Keratinocyte (primary cell): Measurements from ENCODE around the gene MYH9. TPM values are rescaled to one million over a fixed set of nuclear protein-coding genes. Genes with fewer than 3 reads are reported as not detected.

Experiments used
- DNase-seq: peaks from one replicate; pipeline ENCODE4 v3.0.0-alpha.2; 2011; ENCODE audit warnings: low read depth, missing footprints, low spot score
- FAIRE-seq: peaks from 2 replicates; lab custom pipeline; 2011; peaks lifted over from hg19 to GRCh38; lab: Jason Lieb, UNC
- H2AFZ ChIP-seq: 2 replicates; pipeline ENCODE4 v1.6.0; 2012; ENCODE audit warnings: low read length, control low read depth, inconsistent platforms; ENCODE audit not compliant: control insufficient read depth
- H3K27ac ChIP-seq: 2 replicates; pipeline ENCODE4 v1.5.1; 2011; ENCODE audit warnings: low read length; ENCODE audit not compliant: control insufficient read depth, insufficient read depth
- H3K27me3 ChIP-seq: 3 replicates; pipeline ENCODE4 v1.6.0; 2011; ENCODE audit warnings: low read length; ENCODE audit not compliant: control insufficient read depth, insufficient read depth; ENCODE audit errors: extremely low read depth
- H3K36me3 ChIP-seq, 2 experiments: 2 replicates in 1 of 2; 3 replicates in 1 of 2; pipeline ENCODE4 v1.5.1; 2011; ENCODE audit warnings: low read length in 2 of 2, mild to moderate bottlenecking in 1 of 2; ENCODE audit not compliant: control insufficient read depth in 2 of 2, insufficient read depth in 2 of 2; ENCODE audit errors: extremely low read depth in 1 of 2
- H3K4me1 ChIP-seq: 3 replicates; pipeline ENCODE4 v1.5.1; 2011; ENCODE audit warnings: low read length; ENCODE audit not compliant: control insufficient read depth, insufficient read depth; ENCODE audit errors: extremely low read depth
- H3K4me2 ChIP-seq: 3 replicates; pipeline ENCODE4 v1.6.0; 2011; ENCODE audit warnings: low read depth, low read length; ENCODE audit not compliant: control insufficient read depth, insufficient read depth; ENCODE audit errors: extremely low read depth
- H3K4me3 ChIP-seq, 3 experiments: fragments of 200-600 bp in 1 of 3; sonication (generic) in 1 of 3; 2 replicates in 2 of 3; 3 replicates in 1 of 3; pipeline ENCODE4 v1.5.1; 2011 to 2016; ENCODE audit warnings: low read length in 3 of 3, mild to moderate bottlenecking in 3 of 3, control low read depth in 2 of 3, inconsistent platforms in 1 of 3, low read depth in 1 of 3, mixed read lengths in 1 of 3, mixed run types in 1 of 3, moderate library complexity in 1 of 3; ENCODE audit not compliant: control insufficient read depth in 2 of 3, insufficient read depth in 2 of 3; ENCODE audit errors: extremely low read depth in 1 of 3
- H3K79me2 ChIP-seq: 2 replicates; pipeline ENCODE4 v1.6.0; 2012; ENCODE audit warnings: low read length; ENCODE audit not compliant: control insufficient read depth, insufficient read depth
- H3K9ac ChIP-seq: 3 replicates; pipeline ENCODE4 v1.6.0; 2011; ENCODE audit warnings: low read length; ENCODE audit not compliant: control insufficient read depth, insufficient read depth; ENCODE audit errors: extremely low read depth
- H3K9me1 ChIP-seq: 3 replicates; pipeline ENCODE4 v1.6.0; 2011; ENCODE audit warnings: low read length; ENCODE audit not compliant: control insufficient read depth, insufficient read depth; ENCODE audit errors: extremely low read depth
- H3K9me3 ChIP-seq: 2 replicates; pipeline ENCODE4 v1.5.1; 2012; ENCODE audit warnings: low read depth, low read length; ENCODE audit not compliant: control insufficient read depth
- H4K20me1 ChIP-seq: 3 replicates; pipeline ENCODE4 v1.6.0; 2011; ENCODE audit warnings: low read length; ENCODE audit not compliant: control insufficient read depth, insufficient read depth; ENCODE audit errors: extremely low read depth
- EZH2 ChIP-seq: IDR thresholded peaks from one replicate; pipeline ENCODE4 v1.6.1; 2012; ENCODE audit warnings: inconsistent platforms, mild to moderate bottlenecking, low read length, moderate library complexity
- dilution Hi-C: fragments of 300-500 bp; cut with MboI; formaldehyde crosslinking; loops from one replicate; pipeline ENCODE4 v1.7.0; 2020; ENCODE audit warnings: low sequenced_read_pairs; ENCODE audit not compliant: extremely low pct_ligation_motif_present
- polyA plus RNA-seq, 5 experiments: library from polyadenylated mRNA; depleted of rRNA in 3 of 5; stranded (reverse) in 3 of 5; stranded (forward) in 1 of 5; unstranded in 1 of 5; fragments of >200 nt; gene quantifications; 1 replicate in 1 of 5; 2 replicates in 3 of 5; 3 replicates in 1 of 5; pipeline versions ENCODE4 v1.2.1 to v1.2.3, GENCODE V29; 2011 to 2012; ENCODE audit warnings: missing spikeins in 2 of 5, low read depth in 1 of 5, low replicate concordance in 1 of 5
- TF ChIP-seq, protein P1 (sequence below), 3 experiments: IDR thresholded peaks in 1 of 3; conservative IDR thresholded peaks in 1 of 3; optimal IDR thresholded peaks in 1 of 3; 2 replicates in 2 of 3; 3 replicates in 1 of 3; pipeline versions ENCODE3 to v1.5.1; 2011; ENCODE audit warnings: low read length in 3 of 3, mild to moderate bottlenecking in 3 of 3, moderate library complexity in 2 of 3, control low read depth in 1 of 3, inconsistent platforms in 1 of 3; ENCODE audit not compliant: insufficient read depth in 2 of 3; ENCODE audit errors: extremely low read depth in 1 of 3

MYH9 gene
- polyA plus RNA-seq, 1 donor (not counting 4 experiments of a cell fraction or from before 2014, with no cell fraction given), result 351 TPM

GRCh38 chr22:36257948-36258670 is 129.7 kb downstream of the MYH9 start:
- H3K79me2 ChIP-seq, result no peaks in the 10 kb centered on the region
- no peak for DNase-seq
- H2AFZ ChIP-seq, result no peak overlapping the region
- no peak for FAIRE-seq
- H3K9me1 ChIP-seq, result no peaks in the 10 kb centered on the region
- TF ChIP-seq, protein P1, sequence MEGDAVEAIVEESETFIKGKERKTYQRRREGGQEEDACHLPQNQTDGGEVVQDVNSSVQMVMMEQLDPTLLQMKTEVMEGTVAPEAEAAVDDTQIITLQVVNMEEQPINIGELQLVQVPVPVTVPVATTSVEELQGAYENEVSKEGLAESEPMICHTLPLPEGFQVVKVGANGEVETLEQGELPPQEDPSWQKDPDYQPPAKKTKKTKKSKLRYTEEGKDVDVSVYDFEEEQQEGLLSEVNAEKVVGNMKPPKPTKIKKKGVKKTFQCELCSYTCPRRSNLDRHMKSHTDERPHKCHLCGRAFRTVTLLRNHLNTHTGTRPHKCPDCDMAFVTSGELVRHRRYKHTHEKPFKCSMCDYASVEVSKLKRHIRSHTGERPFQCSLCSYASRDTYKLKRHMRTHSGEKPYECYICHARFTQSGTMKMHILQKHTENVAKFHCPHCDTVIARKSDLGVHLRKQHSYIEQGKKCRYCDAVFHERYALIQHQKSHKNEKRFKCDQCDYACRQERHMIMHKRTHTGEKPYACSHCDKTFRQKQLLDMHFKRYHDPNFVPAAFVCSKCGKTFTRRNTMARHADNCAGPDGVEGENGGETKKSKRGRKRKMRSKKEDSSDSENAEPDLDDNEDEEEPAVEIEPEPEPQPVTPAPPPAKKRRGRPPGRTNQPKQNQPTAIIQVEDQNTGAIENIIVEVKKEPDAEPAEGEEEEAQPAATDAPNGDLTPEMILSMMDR (optimal IDR thresholded peaks at IDR 0.05 in 1 of 3, IDR thresholded peaks at IDR 0.05 in 1 of 3, conservative IDR thresholded peaks at IDR 0.05 in 1 of 3; ENCODE audit: extremely low read depth in 1 of 3, insufficient read depth in 2 of 3, low read length in 3 of 3), result no peak
- no peak for TF ChIP-seq EZH2
- no peaks in the 10 kb centered on the region for H3K4me1 ChIP-seq
- no peaks in the 10 kb centered on the region for H3K27me3 ChIP-seq
- no peak overlapping the region for H3K4me3 ChIP-seq
- no peak overlapping the region for H3K27ac ChIP-seq
- no peak overlapping the region for H3K9ac ChIP-seq
- no peaks in the 10 kb centered on the region for H4K20me1 ChIP-seq
- dilution Hi-C loops, result no loop called here
- H3K4me2 ChIP-seq, result no peak overlapping the region
- no peaks in the 10 kb centered on the region for H3K9me3 ChIP-seq
- H3K36me3 ChIP-seq, result no peaks in the 10 kb centered on the region

DNA sequence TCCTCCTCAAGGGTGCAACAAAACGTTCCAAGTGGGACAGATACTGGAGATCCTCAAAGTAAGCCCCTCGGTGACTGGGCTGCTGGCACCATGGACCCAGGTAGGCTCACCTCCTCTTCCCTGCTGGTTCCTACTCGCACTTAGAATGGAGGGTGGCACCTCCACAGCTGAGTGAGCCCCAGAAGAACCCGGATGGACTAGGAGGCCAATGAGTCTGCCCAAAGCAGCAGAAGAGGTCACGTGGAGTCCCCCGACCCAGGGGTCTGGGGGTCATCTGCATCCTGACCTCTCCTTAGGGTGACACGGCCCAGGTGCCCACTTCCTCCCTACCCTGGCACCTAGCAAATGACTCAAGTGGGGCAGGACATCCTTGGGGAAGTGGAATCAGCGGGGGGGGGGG is 130.5 kb downstream of the MYH9 start:
- no peak overlapping the region for H3K4me3 ChIP-seq
- no peak overlapping the region for H3K9ac ChIP-seq
- no peaks in the 10 kb centered on the region for H4K20me1 ChIP-seq
- dilution Hi-C loops, result no loop called here
- H3K27me3 ChIP-seq, result no peaks in the 10 kb centered on the region
- H3K4me1 ChIP-seq, result no peaks in the 10 kb centered on the region
- H3K4me2 ChIP-seq, result no peak overlapping the region
- H3K27ac ChIP-seq, result no peak overlapping the region
- no peak for FAIRE-seq
- H3K9me3 ChIP-seq, result no peaks in the 10 kb centered on the region
- H3K36me3 ChIP-seq, result no peaks in the 10 kb centered on the region
- H3K9me1 ChIP-seq, result no peaks in the 10 kb centered on the region
- H2AFZ ChIP-seq, result no peak overlapping the region
- H3K79me2 ChIP-seq, result no peaks in the 10 kb centered on the region
- DNase-seq, result no peak
- TF ChIP-seq, protein P1 (optimal IDR thresholded peaks at IDR 0.05 in 1 of 3, IDR thresholded peaks at IDR 0.05 in 1 of 3, conservative IDR thresholded peaks at IDR 0.05 in 1 of 3; ENCODE audit: extremely low read depth in 1 of 3, insufficient read depth in 2 of 3, low read length in 3 of 3), result no peak
